HepG2 (cell line): ENCODE results near the gene CDAN1. TPM values are rescaled to one million over a fixed set of nuclear protein-coding genes. Genes with fewer than 3 reads are reported as not detected.

Source experiments
- ATAC-seq: fragments of 200-7000 bp; cut with Tn5 transposase; 3 replicates; pipeline ENCODE4 v1.9.1; 2020; ENCODE audit warnings: mild to moderate bottlenecking, moderate library complexity
- BruUV-seq: library from RNA; stranded (reverse); fragments of 400-500 nt; replicated peaks from 2 replicates; lab custom pipeline; 2021; lab: Mats Ljungman, UMichigan
- CTCF ChIA-PET: fragments of 300-600 bp; formaldehyde crosslinking; extraction: SDS; loops from one replicate; lab custom pipeline; 2021; ENCODE audit warnings: low total read pairs, inconsistent platforms, low intra/inter-chr PET ratio; lab: Yijun Ruan, JAX
- POLR2A ChIA-PET: fragments of 350-600 bp; sonication (Branson Sonifier 250); formaldehyde crosslinking; loops from one replicate; lab custom pipeline; 2020; ENCODE audit warnings: antibody characterized with exemption, inconsistent platforms; lab: Yijun Ruan, JAX
- DNase-seq: peaks from one replicate; pipeline ENCODE4 v3.0.0-alpha.2; 2015; ENCODE audit warnings: low spot score
- FAIRE-seq: peaks from 3 replicates; lab custom pipeline; 2011; peaks lifted over from hg19 to GRCh38; lab: Jason Lieb, UNC
- H2AFZ ChIP-seq: one replicate; pipeline ENCODE4 v1.6.1; 2011; ENCODE audit warnings: low read length, inconsistent platforms
- H3K27ac ChIP-seq: fragments of 300-600 bp; 3 replicates; pipeline ENCODE4 v1.8.0; 2011; ENCODE audit warnings: mixed run types, mild to moderate bottlenecking, mixed read lengths, low read length, inconsistent platforms; ENCODE audit not compliant: insufficient read depth; ENCODE audit errors: extremely low read length
- H3K27me3 ChIP-seq, 2 experiments: fragments of 200-600 bp in 1 of 2; 2 replicates in 1 of 2; 3 replicates in 1 of 2; pipeline versions ENCODE4 v1.6.0 to v1.8.0; 2011; ENCODE audit warnings: low read length in 2 of 2, mild to moderate bottlenecking in 2 of 2, moderate library complexity in 2 of 2, inconsistent platforms in 1 of 2; ENCODE audit not compliant: insufficient read depth in 2 of 2, control insufficient read depth in 1 of 2
- H3K36me3 ChIP-seq, 2 experiments: fragments of 200-600 bp in 1 of 2; replicated peaks in 1 of 2; 2 replicates in 1 of 2; 3 replicates in 1 of 2; pipeline versions ENCODE4 v1.5.1 to v1.8.0; 2011; ENCODE audit warnings: low read length in 2 of 2, inconsistent platforms in 1 of 2; ENCODE audit not compliant: insufficient read depth in 2 of 2, control insufficient read depth in 1 of 2
- H3K4me1 ChIP-seq: 2 replicates; pipeline ENCODE4 v1.5.1; 2012; ENCODE audit warnings: low read length, inconsistent platforms; ENCODE audit not compliant: insufficient read depth
- H3K4me2 ChIP-seq: 2 replicates; pipeline ENCODE4 v1.6.0; 2011; ENCODE audit warnings: low read depth, low read length, inconsistent platforms
- H3K4me3 ChIP-seq, 3 experiments: fragments of 200-600 bp in 1 of 3; sonication (generic), shearing (Covaris generic) in 1 of 3; replicated peaks in 1 of 3; 2 replicates each; pipeline ENCODE4 v1.5.1; 2011 to 2016; ENCODE audit warnings: low read length in 3 of 3, inconsistent platforms in 2 of 3, low read depth in 2 of 3, mild to moderate bottlenecking in 2 of 3, control low read depth in 1 of 3, mixed read lengths in 1 of 3; ENCODE audit not compliant: insufficient read depth in 1 of 3
- H3K79me2 ChIP-seq: one replicate; pipeline ENCODE4 v1.6.1; 2011; ENCODE audit warnings: low read length, inconsistent platforms; ENCODE audit not compliant: insufficient read depth
- H3K9ac ChIP-seq: 2 replicates; pipeline ENCODE4 v1.6.0; 2011; ENCODE audit warnings: mild to moderate bottlenecking, low read depth, low read length, inconsistent platforms; ENCODE audit not compliant: insufficient read depth
- H3K9me3 ChIP-seq: 2 replicates; pipeline ENCODE4 v1.5.1; 2012; ENCODE audit warnings: mild to moderate bottlenecking, low read length
- H4K20me1 ChIP-seq: 2 replicates; pipeline ENCODE4 v1.6.0; 2011; ENCODE audit warnings: inconsistent platforms, mild to moderate bottlenecking, low read length, moderate library complexity; ENCODE audit not compliant: insufficient read depth
- AGO2 ChIP-seq: fragments of 200-400 bp; formaldehyde crosslinking; optimal IDR thresholded peaks from 2 replicates; pipeline ENCODE3; 2017; ENCODE audit warnings: mild to moderate bottlenecking, low read depth, low read length, moderate library complexity
- KDM5A ChIP-seq: fragments of 200-600 bp; sonication (generic); IDR thresholded peaks from 2 replicates; pipeline ENCODE4 v1.7.0; 2018; ENCODE audit warnings: antibody characterized with exemption, mild to moderate bottlenecking, low read length, borderline replicate concordance
- NFATC3 ChIP-seq: sonication (generic); formaldehyde crosslinking; IDR thresholded peaks from 2 replicates; pipeline ENCODE4 v1.5.1; 2020; ENCODE audit warnings: mild to moderate bottlenecking, missing genetic modification reagents
- RAD21 ChIP-seq: fragments of 450-650 bp; formaldehyde crosslinking; IDR thresholded peaks from 2 replicates; pipeline ENCODE4 v1.5.0; 2020; ENCODE audit warnings: mild to moderate bottlenecking
- RBFOX2 ChIP-seq: fragments of 200-400 bp; formaldehyde crosslinking; IDR thresholded peaks from 2 replicates; pipeline ENCODE4 v1.6.1; 2017; ENCODE audit warnings: low read depth, mild to moderate bottlenecking, low read length
- ZNF678 ChIP-seq: sonication (generic); formaldehyde crosslinking; IDR thresholded peaks from 2 replicates; pipeline ENCODE4 v1.4.0; 2020; ENCODE audit warnings: mild to moderate bottlenecking, missing genetic modification reagents
- WGBS: methylation state at CpG from one replicate; pipeline ENCODE4 v1.1.6; 2017; ENCODE audit warnings: low lambda C conversion rate; 5-methylcytosine and 5-hydroxymethylcytosine counted together
- in situ Hi-C: cut with HindIII; loops from 2 replicates; pipeline ENCODE4 v1.10.0; 2017; ENCODE audit warnings: low pct_unique_long_range_greater_than_20kb; ENCODE audit not compliant: extremely low pct_ligation_motif_present
- intact Hi-C: fragments of 100-400 bp; cut with micrococcal nuclease; formaldehyde crosslinking; loops from one replicate; pipeline ENCODE4 v1.10.0; 2022; ENCODE audit not compliant: unreplicated experiment
- polyA plus RNA-seq, 8 experiments: library from polyadenylated mRNA; depleted of rRNA in 3 of 8; stranded (reverse) in 7 of 8; unstranded in 1 of 8; fragments of >200 nt; fragmentation: Illumina TruSeq in 4 of 8; extraction: Trizol in 4 of 8; gene quantifications; 2 replicates each; pipeline versions ENCODE4 v1.2.1 to v1.2.3, GENCODE V29; 2011 to 2016; ENCODE audit warnings: low read depth in 4 of 8, missing spikeins in 1 of 8, mixed read lengths in 1 of 8; ENCODE audit not compliant: insufficient read depth in 1 of 8
- total RNA-seq, 5 experiments: library from RNA; depleted of rRNA; stranded (reverse); fragments of >200 nt; fragmentation: Illumina TruSeq; extraction: Trizol; gene quantifications; 2 replicates each; pipeline ENCODE4 v1.2.3, GENCODE V29; 2016; ENCODE audit warnings: low read depth in 1 of 5
- TF ChIP-seq, protein P1 (sequence below): sonication (generic); formaldehyde crosslinking; IDR thresholded peaks from 2 replicates; pipeline ENCODE4 v1.9.0; 2021; ENCODE audit warnings: missing genetic modification reagents, borderline replicate concordance

Gene CDAN1
- total and polyA plus RNA-seq, 2 of the 13 experiments (the other 11 are each of a cell fraction or from before 2014, with no cell fraction given) = 5.0 to 16.1 TPM

DNA sequence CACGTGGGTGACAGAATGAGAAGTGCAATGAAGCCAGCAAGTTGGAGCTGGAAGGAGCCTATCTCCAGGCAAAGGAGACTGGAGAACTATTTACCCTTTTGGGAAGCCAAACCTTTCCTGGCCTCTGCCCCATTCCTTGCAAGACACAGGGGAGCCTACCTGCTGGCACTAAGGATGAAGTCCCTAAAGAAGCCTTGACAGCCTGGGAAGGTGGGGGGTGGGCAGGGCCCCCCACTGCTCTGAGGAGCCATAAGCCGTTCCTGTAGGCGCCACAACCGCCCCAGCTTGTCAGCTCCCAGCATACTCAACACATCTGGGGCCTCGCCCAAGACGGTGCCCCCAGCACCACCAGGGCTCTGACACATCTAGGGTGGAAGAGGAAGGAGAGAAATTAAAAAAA is 5.5 kb downstream of the CDAN1 start:
- H3K79me2 ChIP-seq = peaks cover 12% of the 10 kb centered on the region
- no TSS peak for BruUV-seq
- 0 out of 2 replicates have a peak, but pooled peaks cover 2% of the 10 kb centered on the region for H4K20me1 ChIP-seq
- H3K4me1 ChIP-seq = peaks cover 21% of the 10 kb centered on the region
- intact Hi-C loops = no loop called here
- H3K4me3 ChIP-seq = no peak overlapping the region
- no peak overlapping the region for H3K27ac ChIP-seq
- no peak overlapping the region for H3K9ac ChIP-seq
- CTCF ChIA-PET = no interaction called here
- POLR2A ChIA-PET = no interaction called here
- ATAC-seq = no peak
- no peak overlapping the region for H2AFZ ChIP-seq
- TF ChIP-seq AGO2 = peak; percentile 30
- no peak for TF ChIP-seq ZNF678 (CRISPR knock-in tag)
- TF ChIP-seq, all 625 proteins: peak for 1
- FAIRE-seq (no peak), DNase-seq (no peak)
- H3K27me3 ChIP-seq = no peaks in the 10 kb centered on the region
- in situ Hi-C loops = no loop called here
- no peak overlapping the region for H3K4me2 ChIP-seq
- H3K36me3 ChIP-seq = peaks cover 38 to 87% of the 10 kb centered on the region in 2 experiments
- 98% methylated on average over 6 of the region's 6 CpGs for whole genome bisulfite sequencing
- no peaks in the 10 kb centered on the region for H3K9me3 ChIP-seq

DNA sequence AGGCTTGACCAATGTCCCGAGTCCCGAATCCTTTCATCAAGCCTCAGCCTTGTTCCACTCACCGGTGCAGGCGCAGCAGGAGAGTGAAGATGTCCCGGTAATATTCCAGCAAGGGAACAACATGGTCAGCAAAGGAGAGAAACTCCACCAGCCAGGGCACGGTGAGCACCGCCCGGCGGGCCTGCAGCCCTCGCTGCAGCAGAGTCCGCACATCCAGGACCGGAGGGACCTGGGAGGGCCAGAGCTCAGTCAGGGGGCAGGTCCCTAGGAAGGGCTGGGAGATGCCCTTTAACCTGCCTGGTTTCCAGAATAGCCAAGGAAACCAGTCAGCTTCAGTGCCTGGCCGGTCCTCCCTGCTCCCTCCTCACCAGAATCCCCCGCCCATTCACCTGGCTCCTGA is 6.4 kb downstream of the CDAN1 start:
- H3K9ac ChIP-seq = no peak overlapping the region
- peaks cover 6% of the 10 kb centered on the region for H3K79me2 ChIP-seq
- no peak overlapping the region for H3K4me2 ChIP-seq
- no peak for ATAC-seq
- no TSS peak for BruUV-seq
- 97% methylated on average over 11 of the region's 14 CpGs for WGBS
- TF ChIP-seq AGO2 = peak; percentile 39
- TF ChIP-seq, protein P1, sequence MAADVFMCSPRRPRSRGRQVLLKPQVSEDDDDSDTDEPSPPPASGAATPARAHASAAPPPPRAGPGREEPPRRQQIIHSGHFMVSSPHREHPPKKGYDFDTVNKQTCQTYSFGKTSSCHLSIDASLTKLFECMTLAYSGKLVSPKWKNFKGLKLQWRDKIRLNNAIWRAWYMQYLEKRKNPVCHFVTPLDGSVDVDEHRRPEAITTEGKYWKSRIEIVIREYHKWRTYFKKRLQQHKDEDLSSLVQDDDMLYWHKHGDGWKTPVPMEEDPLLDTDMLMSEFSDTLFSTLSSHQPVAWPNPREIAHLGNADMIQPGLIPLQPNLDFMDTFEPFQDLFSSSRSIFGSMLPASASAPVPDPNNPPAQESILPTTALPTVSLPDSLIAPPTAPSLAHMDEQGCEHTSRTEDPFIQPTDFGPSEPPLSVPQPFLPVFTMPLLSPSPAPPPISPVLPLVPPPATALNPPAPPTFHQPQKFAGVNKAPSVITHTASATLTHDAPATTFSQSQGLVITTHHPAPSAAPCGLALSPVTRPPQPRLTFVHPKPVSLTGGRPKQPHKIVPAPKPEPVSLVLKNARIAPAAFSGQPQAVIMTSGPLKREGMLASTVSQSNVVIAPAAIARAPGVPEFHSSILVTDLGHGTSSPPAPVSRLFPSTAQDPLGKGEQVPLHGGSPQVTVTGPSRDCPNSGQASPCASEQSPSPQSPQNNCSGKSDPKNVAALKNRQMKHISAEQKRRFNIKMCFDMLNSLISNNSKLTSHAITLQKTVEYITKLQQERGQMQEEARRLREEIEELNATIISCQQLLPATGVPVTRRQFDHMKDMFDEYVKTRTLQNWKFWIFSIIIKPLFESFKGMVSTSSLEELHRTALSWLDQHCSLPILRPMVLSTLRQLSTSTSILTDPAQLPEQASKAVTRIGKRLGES (CRISPR knock-in tag) = no peak
- TF ChIP-seq KDM5A = no peak
- TF ChIP-seq RAD21 = no peak
- 0 out of 2 replicates have a peak, but pooled peaks have one; percentile 21 for TF ChIP-seq RBFOX2
- no peak for TF ChIP-seq NFATC3 (CRISPR knock-in tag)
- H2AFZ ChIP-seq = no peak overlapping the region
- H4K20me1 ChIP-seq = no peaks in the 10 kb centered on the region
- intact Hi-C loops (no loop called here), in situ Hi-C loops (no loop called here)
- no peak overlapping the region for H3K4me3 ChIP-seq
- no peak for FAIRE-seq
- H3K4me1 ChIP-seq = peaks cover 15% of the 10 kb centered on the region
- no peaks in the 10 kb centered on the region for H3K27me3 ChIP-seq
- peaks cover 44 to 91% of the 10 kb centered on the region in 2 experiments for H3K36me3 ChIP-seq
- no peak for DNase-seq
- POLR2A ChIA-PET = no interaction called here
- no peak overlapping the region for H3K27ac ChIP-seq
- H3K9me3 ChIP-seq = no peaks in the 10 kb centered on the region
- CTCF ChIA-PET = no interaction called here
